ENCODE measurements around the gene PROK2. TPM values are rescaled to one million over a fixed set of nuclear protein-coding genes. Genes with fewer than 3 reads are reported as not detected.

PROK2 gene
- total and polyA plus RNA-seq, 10 of the 15 experiments (the other 5 are each of a cell fraction or from before 2014, with no cell fraction given): not detected

GRCh38 chr3:71810056-71810455 is 25.1 kb upstream of the PROK2 start (continued):
- no peak for TF ChIP-seq BHLHE40 (IDR thresholded peaks at IDR 0.05; ENCODE audit: borderline replicate concordance in 1 of 2, low read depth in 2 of 2, low read length in 1 of 2)
- no peak for TF ChIP-seq RCOR1 (conservative IDR thresholded peaks at IDR 0.05; ENCODE audit: low read depth, low read length)
- no peak for TF ChIP-seq ATF7 (IDR thresholded peaks at IDR 0.05; ENCODE audit: low read depth)
- TF ChIP-seq CEBPZ (IDR thresholded peaks at IDR 0.05; ENCODE audit: low read depth, low read length): no peak
- TF ChIP-seq CBX3 (IDR thresholded peaks at IDR 0.05; ENCODE audit: borderline replicate concordance, low read depth): no peak
- no peak for TF ChIP-seq ZBTB40 (IDR thresholded peaks at IDR 0.05; ENCODE audit: borderline replicate concordance)
- TF ChIP-seq ATF3 (IDR thresholded peaks at IDR 0.05; ENCODE audit: borderline replicate concordance, extremely low read depth, low read depth, low read length): no peak
- TF ChIP-seq SUZ12 (IDR thresholded peaks at IDR 0.05; ENCODE audit: unreplicated experiment): no peak
